Osteocyte (in vitro differentiated cells): Measurements from ENCODE around the gene GHDC. TPM values are rescaled to one million over a fixed set of nuclear protein-coding genes. Genes with fewer than 3 reads are reported as not detected.

Experiments
- DNase-seq: peaks from one replicate; pipeline ENCODE4 v3.0.0; 2021; ENCODE audit warnings: mixed read lengths; ENCODE audit not compliant: unreplicated experiment; ENCODE audit errors: extremely low spot score
- H3K27ac Mint-ChIP-seq: one replicate; pipeline ENCODE4 v1.8.0; 2021; ENCODE audit warnings: mild to moderate bottlenecking, mixed read lengths; ENCODE audit not compliant: unreplicated experiment
- H3K27me3 Mint-ChIP-seq: one replicate; pipeline ENCODE4 v1.8.0; 2021; ENCODE audit warnings: mixed read lengths; ENCODE audit not compliant: unreplicated experiment
- H3K36me3 Mint-ChIP-seq: one replicate; pipeline ENCODE4 v1.8.0; 2021; ENCODE audit warnings: mixed read lengths; ENCODE audit not compliant: unreplicated experiment
- H3K4me1 Mint-ChIP-seq: one replicate; pipeline ENCODE4 v1.8.0; 2021; ENCODE audit warnings: mixed read lengths; ENCODE audit not compliant: unreplicated experiment
- H3K4me3 Mint-ChIP-seq: one replicate; pipeline ENCODE4 v1.8.0; 2021; ENCODE audit warnings: mild to moderate bottlenecking, moderate library complexity, mixed read lengths; ENCODE audit not compliant: unreplicated experiment
- H3K9me3 Mint-ChIP-seq: one replicate; pipeline ENCODE4 v1.8.0; 2021; ENCODE audit warnings: mixed read lengths; ENCODE audit not compliant: unreplicated experiment
- CTCF ChIP-seq: fragments of 200-600 bp; sonication (generic); IDR thresholded peaks from 2 replicates; pipeline ENCODE4 v1.5.0; 2021; ENCODE audit warnings: antibody characterized with exemption, mild to moderate bottlenecking, moderate library complexity
- total RNA-seq: library from RNA; stranded (reverse); gene quantifications from 2 replicates; pipeline ENCODE4 v1.2.1, GENCODE V29; 2021

The GHDC gene
- total RNA-seq, 1 donor from 2014 or later = 7.3 TPM

GRCh38 chr17:42197564-42198156 lies 3.4 kb upstream of the GHDC start:
- DNase-seq = no peak
- Mint-ChIP-seq H3K4me1 (peaks cover 9% of the 10 kb centered on the region), H3K9me3 (no peaks in the 10 kb centered on the region), H3K27ac (no peak overlapping the region), H3K36me3 (peaks cover 11% of the 10 kb centered on the region), H3K4me3 (no peak overlapping the region), H3K27me3 (no peaks in the 10 kb centered on the region)
- TF ChIP-seq CTCF = no peak

- Mint-ChIP-seq H3K4me3 (peak overlapping the region; percentile 77), H3K4me1 (peaks cover 9% of the 10 kb centered on the region), H3K9me3 (no peaks in the 10 kb centered on the region), H3K27ac (no peak overlapping the region), H3K27me3 (no peaks in the 10 kb centered on the region), H3K36me3 (no peaks in the 10 kb centered on the region)
- no peak for DNase-seq
- TF ChIP-seq CTCF = no peak
Observed at GRCh38 chr17:42193216-42193968, 902 bp downstream of the GHDC start.

- Mint-ChIP-seq H3K9me3 (no peaks in the 10 kb centered on the region), H3K27ac (no peak overlapping the region), H3K27me3 (no peaks in the 10 kb centered on the region), H3K4me3 (no peak overlapping the region), H3K36me3 (no peaks in the 10 kb centered on the region), H3K4me1 (peaks cover 9% of the 10 kb centered on the region)
- TF ChIP-seq CTCF = no peak
- DNase-seq = no peak
Observed at GRCh38 chr17:42192189-42193126, 1.8 kb downstream of the GHDC start.

- Mint-ChIP-seq H3K4me1 (peaks cover 9% of the 10 kb centered on the region), H3K27ac (no peak overlapping the region), H3K27me3 (peaks cover 2% of the 10 kb centered on the region), H3K4me3 (no peak overlapping the region), H3K36me3 (no peaks in the 10 kb centered on the region), H3K9me3 (no peaks in the 10 kb centered on the region)
- no peak for TF ChIP-seq CTCF
- no peak for DNase-seq
Observed at GRCh38 chr17:42191275-42191608, 3.1 kb downstream of the GHDC start.
